ENCODE results near the gene UBE2QL1.

The UBE2QL1 gene

GRCh38 chr5:6527749-6528455, 79.2 kb downstream of the UBE2QL1 start:
- DNase-seq (ENCODE audit: low read depth in 2 of 2): no peak

DNA sequence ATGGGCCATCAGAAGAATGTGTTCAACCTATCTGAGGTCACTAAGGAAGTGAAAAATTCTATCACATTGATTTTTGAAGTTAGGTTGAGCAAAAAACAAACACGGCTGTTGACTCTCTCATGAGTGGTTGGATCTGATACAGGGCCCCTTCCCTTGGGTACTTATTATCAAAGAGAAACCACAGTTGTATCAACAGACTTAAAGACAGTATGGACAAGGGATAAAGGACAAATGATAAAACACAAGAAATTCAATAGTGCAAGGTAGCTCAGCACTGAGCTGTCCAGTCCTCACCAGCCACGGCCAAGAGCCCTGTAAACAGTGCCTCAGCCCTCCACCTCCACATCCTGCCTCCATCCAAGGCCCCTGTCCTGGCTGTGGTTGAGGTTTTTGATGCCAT, 86.9 kb downstream of the UBE2QL1 start:
- no peak for DNase-seq (ENCODE audit: low read depth in 2 of 2)

DNA sequence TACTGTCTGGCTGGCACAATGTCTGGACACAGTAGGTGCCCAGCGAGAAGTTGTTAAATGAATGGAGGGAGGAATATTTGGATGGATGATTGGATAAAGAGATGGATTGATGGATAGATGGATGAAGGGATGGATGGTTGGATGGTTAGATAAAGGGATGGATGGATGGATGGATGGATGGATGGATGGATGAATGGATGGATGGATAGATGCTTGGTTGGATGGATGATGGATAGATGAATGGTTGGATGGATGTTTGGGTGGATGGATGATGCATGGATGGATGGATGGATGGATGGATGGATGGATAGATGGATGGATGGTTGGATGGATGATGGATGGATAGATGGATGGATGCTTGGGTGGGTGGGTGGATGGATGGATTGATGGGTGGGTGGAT, 90.4 kb downstream of the UBE2QL1 start:
- no peak for DNase-seq (ENCODE audit: low read depth in 2 of 2)

DNA sequence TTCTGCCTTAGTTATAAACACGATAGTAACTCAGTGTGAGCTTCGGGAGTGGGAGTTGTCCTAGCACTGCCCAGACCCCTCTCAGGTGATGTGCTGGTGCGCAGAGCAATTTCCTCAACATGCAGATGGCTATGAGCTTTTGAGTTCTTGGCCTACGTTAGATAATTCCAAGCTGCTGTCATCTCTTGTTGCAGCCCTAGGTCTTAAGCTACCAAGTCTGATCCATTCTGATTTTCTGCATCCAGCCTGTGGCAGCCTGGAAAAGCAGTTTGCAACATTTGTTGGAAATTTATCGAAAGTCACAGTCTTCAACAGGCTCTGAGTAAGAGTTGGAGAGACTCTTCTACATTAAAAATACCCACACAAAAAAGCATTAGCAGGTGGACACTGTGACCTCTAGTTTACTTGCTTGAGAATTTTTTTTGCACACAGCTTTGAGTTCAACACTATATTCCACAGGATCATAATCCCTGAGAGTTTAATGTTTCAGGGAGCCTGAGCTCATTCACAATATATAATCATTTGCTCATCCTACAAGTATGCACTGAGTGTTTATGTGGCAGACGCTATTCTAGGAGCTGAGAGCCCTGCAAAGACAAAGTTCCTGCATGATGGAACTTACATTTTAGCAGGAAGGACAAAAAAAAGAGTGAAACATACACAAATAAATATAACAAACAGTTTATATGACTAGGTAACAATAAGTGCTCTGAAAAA, 91.6 kb downstream of the UBE2QL1 start:
- DNase-seq (ENCODE audit: low read depth in 2 of 2): no peak

GRCh38 chr5:6541256-6542013, 92.8 kb downstream of the UBE2QL1 start:
- no peak for DNase-seq (ENCODE audit: low read depth in 2 of 2)

DNA sequence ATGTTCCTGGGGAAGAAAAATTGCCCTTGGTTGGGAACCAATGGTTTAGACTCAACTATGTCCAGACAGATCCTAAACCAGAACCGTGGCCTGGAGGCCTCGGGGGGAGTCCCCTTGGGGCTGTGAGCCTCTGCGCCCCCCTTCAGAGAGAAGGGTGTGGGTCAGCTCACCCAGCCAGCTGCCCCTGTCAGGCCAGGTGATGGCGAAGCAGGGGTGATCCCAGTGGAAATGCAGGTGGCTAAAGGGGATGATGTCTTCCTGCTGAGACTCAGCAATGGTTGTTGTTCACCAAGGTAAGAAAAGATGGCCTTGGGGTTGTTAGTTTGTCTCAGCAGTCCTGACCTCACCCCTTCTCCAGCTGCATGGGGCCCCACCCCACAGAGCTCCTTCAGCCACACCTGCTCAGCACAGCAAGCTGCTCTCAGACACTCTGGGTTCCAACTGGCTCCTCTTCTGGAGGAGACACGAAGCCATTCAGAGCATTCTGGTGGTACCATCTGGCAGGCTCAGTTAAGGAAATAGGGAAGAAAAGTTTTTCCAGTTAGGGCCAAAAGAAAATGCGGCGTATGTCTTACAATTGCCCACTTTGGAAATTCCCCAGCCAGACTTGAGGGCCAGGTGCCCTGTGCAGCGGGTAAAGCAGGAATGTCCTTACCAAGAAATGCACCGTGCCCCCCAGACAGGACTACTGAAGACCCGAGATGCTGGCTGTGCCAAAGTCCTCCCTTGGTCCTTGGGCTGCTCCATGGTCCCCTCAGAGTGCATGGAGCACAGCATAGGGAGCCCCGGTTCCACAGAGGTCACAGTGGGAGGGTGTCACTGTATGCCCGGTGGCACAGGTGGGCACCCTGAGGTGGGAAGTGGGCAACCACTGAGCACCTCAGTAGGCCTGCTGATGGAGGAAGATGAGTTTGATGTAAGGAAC, 94.0 kb downstream of the UBE2QL1 start:
- no peak for DNase-seq (ENCODE audit: low read depth in 2 of 2)

DNA sequence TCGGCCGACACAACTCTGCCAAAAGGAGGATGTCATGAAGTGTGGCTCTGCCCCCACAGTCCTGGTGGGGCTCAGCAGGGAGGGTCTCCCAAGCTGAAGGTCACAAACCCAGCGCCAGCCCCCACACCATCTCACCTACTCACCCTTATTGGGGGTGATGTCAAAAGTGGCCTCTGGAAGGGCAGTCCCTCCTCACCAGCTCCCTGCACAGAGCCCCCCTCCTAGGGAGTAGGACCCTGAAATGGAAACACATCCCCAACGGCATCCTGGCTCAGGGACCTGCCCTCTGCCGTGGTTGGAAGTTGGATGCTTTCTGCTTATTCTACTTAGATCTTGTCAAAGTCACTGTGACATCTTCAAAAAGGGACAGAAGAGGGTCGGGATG, 94.7 kb downstream of the UBE2QL1 start:
- no peak for DNase-seq (ENCODE audit: low read depth in 2 of 2)

- DNase-seq (ENCODE audit: low read depth in 2 of 2): no peak
These were observed 95.3 kb downstream of the UBE2QL1 start for GRCh38 chr5:6543830-6544560.
